Ammon's horn (tissue), 1 donor: ENCODE measurements around the gene S100A13.
"Not testable (repeated sequence)": the region's sequence is repeated elsewhere in the genome, so short reads cannot be mapped to it uniquely, and the experiment has no call there.

Source experiments
- DNase-seq: peaks from one replicate; pipeline ENCODE4 v3.0.0-alpha.2; 2016; ENCODE audit warnings: low spot score

S100A13 gene

DNA sequence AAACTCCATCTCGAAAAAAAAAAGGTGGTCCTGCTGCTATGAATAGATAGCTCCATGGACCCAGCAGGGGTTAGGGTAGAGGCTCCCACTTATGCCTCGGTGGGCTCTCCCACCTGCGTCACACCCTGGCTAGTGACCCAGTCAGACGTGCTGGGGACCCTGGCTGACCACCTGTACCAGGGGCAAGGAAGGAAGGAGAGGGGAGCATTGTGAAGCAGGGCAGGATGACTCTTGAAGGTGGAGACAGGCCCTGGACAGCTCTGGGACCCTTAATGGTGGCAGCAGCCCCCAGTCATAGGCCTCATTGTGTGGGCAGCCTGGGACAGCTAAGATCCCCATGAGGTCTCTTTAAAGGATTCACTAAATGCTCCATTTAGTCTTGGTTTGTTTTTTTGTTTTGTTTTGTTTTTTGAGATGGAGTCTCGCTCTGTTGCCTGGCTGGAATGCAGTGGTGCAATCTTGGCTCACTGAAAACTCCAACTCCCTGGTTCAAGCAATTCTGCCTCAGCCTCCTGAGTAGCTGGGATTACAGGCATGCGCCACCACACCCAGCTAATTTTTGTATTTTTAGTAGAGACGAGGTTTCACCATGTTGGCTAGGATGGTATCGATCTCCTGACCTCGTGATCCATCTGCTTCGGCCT, 20.8 kb upstream of the S100A13 start:
- DNase-seq: no peak

- DNase-seq: no peak
Observed at GRCh38 chr1:153647346-153647714, 20.0 kb upstream of the S100A13 start.

GRCh38 chr1:153646672-153647345, 19.5 kb upstream of the S100A13 start:
- no peak for DNase-seq

- no peak for DNase-seq
Observed at GRCh38 chr1:153643816-153644215, 16.5 kb upstream of the S100A13 start.

DNA sequence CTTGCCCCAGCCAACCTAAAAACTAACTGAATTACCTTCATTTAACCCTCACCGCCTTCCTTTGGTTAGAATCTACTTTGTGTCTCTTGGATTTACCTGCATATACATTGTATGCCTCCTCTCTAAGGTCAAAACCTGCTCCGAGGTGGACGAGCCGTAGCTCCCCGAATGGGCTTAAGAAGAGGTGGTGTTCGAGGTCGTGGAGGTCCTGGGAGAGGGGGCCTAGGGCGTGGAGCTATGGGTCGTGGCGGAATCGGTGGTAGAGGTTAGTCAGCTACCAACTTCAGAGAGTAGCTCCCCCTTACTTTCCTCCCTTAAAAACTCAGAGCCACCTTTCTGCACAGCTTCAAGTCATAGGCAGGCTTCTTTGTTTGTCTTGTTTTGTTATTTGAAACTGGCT, 15.8 kb upstream of the S100A13 start:
- DNase-seq: no peak

- no peak for DNase-seq
Observed at GRCh38 chr1:153642161-153642560, 14.9 kb upstream of the S100A13 start.

- DNase-seq: no peak
Observed at GRCh38 chr1:153640861-153641260, 13.6 kb upstream of the S100A13 start.

DNA sequence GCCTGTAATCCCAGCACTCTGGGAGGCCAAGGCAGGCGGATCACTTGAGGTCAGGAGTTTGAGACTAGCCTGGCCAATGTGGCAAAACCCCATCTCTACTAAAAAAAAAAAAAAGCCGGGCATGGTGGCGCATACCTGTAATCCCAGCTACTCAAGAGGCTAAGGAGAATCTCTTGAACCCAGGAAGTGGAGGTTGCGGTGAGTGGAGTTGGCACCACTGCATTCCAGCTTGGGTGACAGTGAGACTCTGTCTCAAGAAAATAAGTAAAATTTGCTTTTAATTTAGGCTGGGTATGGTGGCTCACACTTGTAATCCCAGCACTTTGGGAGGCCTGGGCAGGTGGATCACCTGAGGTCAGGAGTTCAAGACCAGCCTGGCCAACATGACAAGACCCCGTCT, 12.9 kb upstream of the S100A13 start:
- not testable (repeated sequence) for DNase-seq

DNA sequence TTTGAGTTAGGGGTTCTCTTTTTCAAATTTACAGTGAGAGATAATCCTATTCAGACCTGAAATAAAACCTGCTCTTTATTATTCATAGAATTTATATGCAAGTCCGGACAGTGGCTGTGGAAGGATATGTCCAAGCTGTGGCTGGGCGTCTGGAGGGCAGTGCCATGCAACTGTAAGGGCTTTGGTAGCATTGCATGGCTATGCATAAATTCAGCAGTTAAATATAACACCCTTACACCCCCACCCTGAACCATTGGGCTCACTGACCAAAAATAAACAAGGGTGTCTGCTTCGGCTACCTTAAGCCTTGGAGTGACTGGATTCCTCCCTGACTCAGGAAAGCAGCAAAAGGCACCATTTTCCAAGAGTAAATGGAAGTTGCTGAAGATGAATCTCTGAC, 12.0 kb upstream of the S100A13 start:
- DNase-seq: no peak

DNA sequence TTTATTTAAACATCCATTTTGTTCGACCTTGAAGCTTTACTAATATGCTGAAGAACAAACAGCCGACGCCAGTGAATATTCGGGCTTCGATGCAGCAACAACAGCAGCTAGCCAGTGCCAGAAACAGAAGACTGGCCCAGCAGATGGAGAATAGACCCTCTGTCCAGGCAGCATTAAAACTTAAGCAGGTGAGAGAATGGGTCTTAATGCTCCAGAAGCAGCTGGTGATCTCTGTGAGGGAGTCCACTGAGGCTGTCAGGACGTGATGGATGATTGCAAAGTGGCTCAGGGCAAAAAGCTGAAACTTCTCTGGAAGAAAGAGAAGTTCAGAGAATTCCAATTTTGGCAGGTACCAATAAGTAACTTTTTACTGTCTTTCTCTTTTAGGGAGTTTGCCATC, 11.0 kb upstream of the S100A13 start:
- no peak for DNase-seq

DNA sequence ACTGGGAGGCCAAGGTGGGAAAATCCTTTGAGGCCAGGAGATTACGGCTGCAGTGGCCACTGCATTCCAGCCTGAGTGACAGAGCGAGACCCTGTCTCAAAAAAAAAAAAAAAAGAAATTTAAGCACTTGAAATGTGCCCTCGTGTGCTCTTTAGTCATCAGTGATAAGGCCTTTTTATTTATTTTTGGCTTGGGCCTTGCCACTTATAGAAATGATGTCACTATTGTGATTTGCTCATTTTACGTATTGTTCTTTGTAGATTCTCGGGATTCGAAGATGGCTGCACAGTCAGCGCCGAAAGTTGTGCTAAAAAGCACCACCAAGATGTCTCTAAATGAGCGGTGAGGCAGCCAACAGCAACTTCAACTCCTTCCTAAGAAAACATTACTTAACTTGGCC, 9.0 kb upstream of the S100A13 start:
- DNase-seq: no peak

GRCh38 chr1:153635872-153636271, 8.6 kb upstream of the S100A13 start:
- no peak for DNase-seq

- DNase-seq: peak; percentile 99
Observed at GRCh38 chr1:153633754-153634665, 6.7 kb upstream of the S100A13 start, which contains the start of gene CHTOP. Gene CHTOP (plus strand): TSS chr1:153634066. CDS start chr1:153636589, 2,523 bp downstream.

DNA sequence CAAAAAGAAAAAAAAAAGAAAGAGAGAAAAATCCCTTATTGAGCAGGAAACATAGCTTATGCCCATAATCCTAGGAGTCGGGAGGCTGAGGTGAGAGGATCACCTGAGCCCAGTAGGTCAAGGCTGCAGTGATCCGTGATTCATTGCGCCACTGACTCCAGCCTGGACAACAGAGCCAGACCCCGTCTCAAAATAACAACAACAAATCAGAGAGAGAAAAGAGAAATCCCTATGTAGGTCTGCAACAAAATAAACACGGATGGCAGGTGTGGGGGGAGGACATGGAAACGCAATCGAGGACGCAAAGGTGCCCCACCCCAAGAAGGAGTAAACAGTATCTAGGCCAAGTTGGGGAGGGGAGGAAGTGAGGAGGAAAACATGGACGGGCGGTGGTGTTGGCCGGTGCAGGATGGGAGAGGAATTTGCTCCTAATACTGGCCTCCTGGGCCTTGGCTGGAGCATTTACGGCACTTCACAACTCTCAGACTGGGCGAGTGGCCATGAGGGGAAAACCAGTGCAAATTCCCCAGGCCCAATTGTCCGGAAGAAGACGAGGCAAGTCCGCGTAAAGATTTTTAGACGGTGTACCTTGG, 6.0 kb upstream of the S100A13 start:
- DNase-seq: no peak

GRCh38 chr1:153631047-153632022, 4.0 kb upstream of the S100A13 start:
- DNase-seq: no peak

DNA sequence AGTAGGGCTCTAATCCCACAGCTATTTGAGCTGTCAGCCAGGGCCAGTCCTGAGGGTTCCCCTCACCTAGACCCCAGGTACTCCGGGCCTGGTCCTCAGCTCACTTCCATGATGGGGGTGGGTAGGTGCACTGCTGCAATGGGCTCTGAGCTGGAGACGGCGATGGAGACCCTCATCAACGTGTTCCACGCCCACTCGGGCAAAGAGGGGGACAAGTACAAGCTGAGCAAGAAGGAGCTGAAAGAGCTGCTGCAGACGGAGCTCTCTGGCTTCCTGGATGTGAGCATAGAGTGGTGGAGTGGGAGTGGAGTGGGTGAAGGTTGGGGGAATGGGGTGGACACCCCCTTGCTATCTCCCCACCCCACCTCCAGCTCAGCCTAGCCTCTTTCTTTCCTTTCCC, 3.1 kb upstream of the S100A13 start:
- DNase-seq: no peak

DNA sequence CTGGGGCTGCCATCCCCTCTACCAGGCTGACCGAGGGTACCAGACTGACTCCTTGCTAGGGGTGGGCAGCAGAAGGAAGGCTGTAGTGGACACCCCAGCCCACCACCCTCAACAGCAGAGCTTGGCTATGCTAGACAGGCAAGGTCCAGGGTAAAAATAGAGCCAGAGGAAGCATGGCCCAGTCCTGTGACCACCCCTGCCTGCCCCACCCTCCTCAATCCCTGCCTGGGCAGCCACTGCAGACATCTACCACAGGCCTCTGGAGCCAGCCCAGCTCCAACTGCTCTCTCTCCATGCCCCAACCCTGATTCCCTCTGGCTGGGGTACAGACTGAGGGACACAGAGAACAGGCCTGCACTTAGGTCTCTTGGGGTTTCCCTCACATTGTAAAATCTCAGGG, 2.7 kb upstream of the S100A13 start:
- peak; percentile 65 for DNase-seq

DNA sequence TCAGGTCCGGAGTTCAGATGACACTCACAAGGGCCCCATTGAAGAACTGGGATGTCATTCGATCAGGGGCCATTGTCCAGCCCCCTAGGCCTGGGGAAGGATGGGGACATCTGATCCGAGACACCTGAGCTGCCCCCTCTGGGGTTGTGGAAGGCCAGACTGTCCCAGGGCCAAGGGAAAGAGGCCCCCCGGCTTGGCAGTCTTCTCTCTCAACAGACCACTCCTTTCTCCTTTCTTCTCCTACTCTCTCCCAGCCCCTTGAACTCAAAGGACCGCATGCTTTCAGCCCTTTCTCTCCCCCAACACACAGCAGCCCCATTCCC, 2.0 kb upstream of the S100A13 start:
- no peak for DNase-seq

DNA sequence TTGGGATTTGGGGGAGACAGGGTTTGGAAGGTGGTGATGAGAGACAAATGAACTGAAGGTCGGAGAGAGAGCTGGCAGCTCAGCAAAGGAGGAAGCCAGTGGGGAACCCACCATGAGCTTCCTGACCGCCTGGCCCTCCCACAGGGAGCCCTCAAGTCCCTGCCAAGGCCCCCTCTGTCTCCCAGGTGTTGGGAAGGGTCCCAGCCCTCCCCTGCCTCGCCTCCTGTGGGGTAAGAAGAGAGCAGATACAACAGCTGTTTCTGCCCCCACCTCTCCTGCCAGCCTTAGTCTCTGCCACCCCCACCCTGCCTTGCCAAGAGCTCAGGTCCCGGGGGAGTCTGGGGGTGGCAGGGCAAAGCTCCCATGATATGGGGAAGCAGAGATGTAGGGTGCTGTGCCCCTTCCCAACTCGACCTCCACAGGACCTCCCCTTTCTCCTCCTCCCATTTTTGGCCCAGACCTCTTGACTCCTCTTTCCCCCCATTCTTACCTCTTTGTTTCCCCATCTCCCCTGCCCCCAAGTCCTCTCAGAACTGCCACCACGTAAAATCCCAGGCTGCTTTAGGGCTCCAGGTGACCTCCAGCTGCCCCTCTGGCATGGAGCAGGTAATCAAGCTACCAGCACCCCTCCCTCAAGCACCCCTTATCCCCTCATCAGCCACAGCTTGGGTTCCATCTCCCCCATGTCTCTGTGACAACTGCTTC, 1.5 kb upstream of the S100A13 start:
- no peak for DNase-seq

- DNase-seq: peak; percentile 86
Observed at GRCh38 chr1:153627715-153628626, 666 bp upstream of the S100A13 start, which contains the start of gene S100A1. Gene S100A1 (plus strand): TSS chr1:153628434. CDS start chr1:153630522, 2,088 bp downstream.
